Mucosa of stomach (tissue), 1 donor: Measurements from ENCODE around the gene RRAS2.

ENCODE experiments used
- H3K27me3 ChIP-seq: one replicate; pipeline ENCODE4 v1.7.0; 2013; ENCODE audit warnings: mild to moderate bottlenecking, low read length; ENCODE audit not compliant: control insufficient read depth, insufficient read depth
- H3K36me3 ChIP-seq: one replicate; pipeline ENCODE4 v1.7.0; 2013; ENCODE audit warnings: low read length; ENCODE audit not compliant: control insufficient read depth, insufficient read depth
- H3K4me1 ChIP-seq: one replicate; pipeline ENCODE4 v1.7.0; 2013; ENCODE audit warnings: mild to moderate bottlenecking, low read length; ENCODE audit not compliant: control insufficient read depth, insufficient read depth
- H3K4me3 ChIP-seq: one replicate; pipeline ENCODE4 v1.7.0; 2013; ENCODE audit warnings: low read length
- H3K9ac ChIP-seq: one replicate; pipeline ENCODE4 v1.7.0; 2013; ENCODE audit warnings: mild to moderate bottlenecking, low read length, moderate library complexity
- H3K9me3 ChIP-seq: one replicate; pipeline ENCODE4 v1.7.0; 2013; ENCODE audit warnings: mild to moderate bottlenecking, low read length, moderate library complexity; ENCODE audit not compliant: control insufficient read depth
- donor health status: Pancreatic carcinoma.

The RRAS2 gene

DNA sequence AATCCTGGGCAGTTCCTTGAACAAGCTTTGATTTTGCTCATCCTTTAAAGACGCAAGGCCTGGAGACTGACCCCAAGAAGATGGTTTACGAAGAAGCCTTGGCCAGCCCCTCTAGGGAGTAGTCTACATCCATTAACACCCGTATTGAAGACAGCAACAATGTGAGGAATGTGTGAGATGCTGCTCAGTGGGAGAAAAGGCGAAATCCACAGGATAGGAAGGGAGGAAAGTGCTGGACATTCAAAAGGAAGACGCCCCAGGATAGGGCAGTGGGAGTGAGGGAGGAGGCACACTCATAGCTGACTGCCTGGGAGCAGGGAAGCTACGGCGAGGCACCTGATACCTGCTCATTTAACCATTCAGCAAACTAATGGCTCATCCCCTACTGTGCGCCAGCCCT is 114.1 kb downstream of the RRAS2 start:
- no peaks in the 10 kb centered on the region for H3K27me3 ChIP-seq
- no peaks in the 10 kb centered on the region for H3K9me3 ChIP-seq
- H3K9ac ChIP-seq, result no peak overlapping the region
- no peak overlapping the region for H3K4me3 ChIP-seq
- H3K36me3 ChIP-seq, result no peaks in the 10 kb centered on the region
- H3K4me1 ChIP-seq, result no peaks in the 10 kb centered on the region

DNA sequence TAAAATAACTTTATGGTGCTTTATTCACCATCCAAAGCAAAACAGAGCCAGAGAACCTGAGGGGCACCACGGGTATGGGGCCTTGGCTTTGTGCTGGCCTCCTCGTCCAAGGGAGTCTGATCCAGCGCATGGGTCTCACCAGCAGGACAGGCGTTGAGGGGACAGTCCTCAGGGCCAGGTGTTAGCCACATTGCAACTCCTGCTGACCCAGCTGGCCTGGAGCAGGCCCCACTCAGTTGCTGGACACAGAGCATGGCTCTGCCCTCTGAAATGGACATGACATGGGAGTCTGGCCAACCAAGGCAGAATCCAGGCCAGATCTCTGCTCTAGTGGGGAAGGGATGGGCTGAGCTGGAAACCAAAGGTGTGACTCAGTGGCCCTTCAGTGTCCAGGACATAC is 116.2 kb downstream of the RRAS2 start:
- Histone ChIP-seq H3K4me1 (no peaks in the 10 kb centered on the region), H3K9me3 (no peaks in the 10 kb centered on the region), H3K9ac (no peak overlapping the region), H3K27me3 (no peaks in the 10 kb centered on the region), H3K36me3 (no peaks in the 10 kb centered on the region), H3K4me3 (no peak overlapping the region)

DNA sequence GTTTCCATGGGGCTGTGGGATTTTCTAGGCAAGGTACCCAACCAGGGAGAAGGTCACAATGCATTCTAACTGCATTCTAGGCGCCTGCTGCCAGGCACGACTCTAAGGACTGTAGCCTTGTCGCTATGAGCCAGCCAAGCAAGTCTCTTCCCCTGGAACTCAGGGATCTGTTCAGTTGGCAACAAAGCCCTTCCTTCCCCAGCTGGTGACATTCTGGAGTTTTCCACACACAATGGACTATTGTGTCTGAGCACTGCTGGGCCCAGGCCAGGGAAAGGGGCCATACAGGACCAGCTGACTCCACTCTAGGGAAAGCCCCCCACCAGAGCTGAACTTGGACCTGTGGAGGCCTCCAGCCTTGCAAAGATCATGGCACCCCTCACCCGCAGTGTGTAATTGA is 116.8 kb downstream of the RRAS2 start:
- H3K4me3 ChIP-seq, result no peak overlapping the region
- no peaks in the 10 kb centered on the region for H3K9me3 ChIP-seq
- no peaks in the 10 kb centered on the region for H3K36me3 ChIP-seq
- H3K27me3 ChIP-seq, result no peaks in the 10 kb centered on the region
- H3K9ac ChIP-seq, result no peak overlapping the region
- no peaks in the 10 kb centered on the region for H3K4me1 ChIP-seq

- Histone ChIP-seq H3K27me3 (no peaks in the 10 kb centered on the region), H3K36me3 (no peaks in the 10 kb centered on the region), H3K4me3 (no peak overlapping the region), H3K9ac (no peak overlapping the region), H3K4me1 (no peaks in the 10 kb centered on the region), H3K9me3 (no peaks in the 10 kb centered on the region)
Measured at GRCh38 chr11:14240951-14241350, 118.0 kb downstream of the RRAS2 start.

DNA sequence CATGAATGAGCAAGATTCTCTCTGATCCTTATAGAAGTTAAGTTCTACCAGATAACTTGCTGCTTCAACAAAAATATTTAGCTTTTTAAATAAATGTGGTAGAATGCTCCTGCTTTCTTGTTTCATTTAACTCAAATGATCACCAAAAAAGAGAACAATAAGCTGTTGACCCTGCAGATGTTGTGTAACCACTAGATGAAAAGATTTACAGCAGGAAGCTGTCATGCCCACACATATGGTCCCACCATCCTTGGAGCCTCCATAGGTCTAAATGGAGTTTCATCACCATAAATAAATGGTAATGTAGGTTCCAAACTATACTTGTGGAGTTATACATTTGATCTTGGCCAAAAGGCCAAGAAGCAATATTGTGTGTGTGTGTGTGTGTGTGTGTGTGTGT is 118.8 kb downstream of the RRAS2 start:
- H3K4me3 ChIP-seq, result no peak overlapping the region
- H3K9ac ChIP-seq, result no peak overlapping the region
- no peaks in the 10 kb centered on the region for H3K9me3 ChIP-seq
- no peaks in the 10 kb centered on the region for H3K4me1 ChIP-seq
- peaks cover 2% of the 10 kb centered on the region for H3K27me3 ChIP-seq
- H3K36me3 ChIP-seq, result no peaks in the 10 kb centered on the region

DNA sequence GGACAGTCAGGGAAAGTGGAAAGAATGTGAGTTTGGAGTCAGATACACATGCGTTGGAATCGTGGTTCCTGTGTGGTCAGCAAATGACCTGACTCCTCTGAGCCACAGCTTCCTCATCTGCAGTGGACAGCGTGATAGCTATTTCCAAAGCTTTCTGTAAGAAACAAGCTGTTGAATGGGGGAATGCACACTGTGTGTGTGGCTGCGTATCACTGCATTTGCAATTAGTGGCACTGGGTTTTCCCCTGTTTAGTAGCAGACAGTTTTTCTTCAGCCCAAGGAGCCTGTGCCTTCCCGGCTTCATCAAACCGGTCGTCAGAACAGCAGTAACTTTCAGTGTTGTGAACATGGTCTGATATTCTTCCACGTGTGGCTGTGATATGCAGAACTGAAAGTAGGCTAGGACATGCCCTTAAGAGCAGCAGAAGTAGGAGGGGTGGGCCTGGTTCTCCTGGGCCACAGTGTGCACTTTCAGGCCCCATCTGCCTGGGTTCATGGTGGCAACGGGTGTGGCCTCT is 121.5 kb downstream of the RRAS2 start:
- Histone ChIP-seq H3K9me3 (no peaks in the 10 kb centered on the region), H3K9ac (no peak overlapping the region), H3K36me3 (no peaks in the 10 kb centered on the region), H3K4me1 (no peaks in the 10 kb centered on the region), H3K27me3 (peaks cover 6% of the 10 kb centered on the region), H3K4me3 (no peak overlapping the region)

DNA sequence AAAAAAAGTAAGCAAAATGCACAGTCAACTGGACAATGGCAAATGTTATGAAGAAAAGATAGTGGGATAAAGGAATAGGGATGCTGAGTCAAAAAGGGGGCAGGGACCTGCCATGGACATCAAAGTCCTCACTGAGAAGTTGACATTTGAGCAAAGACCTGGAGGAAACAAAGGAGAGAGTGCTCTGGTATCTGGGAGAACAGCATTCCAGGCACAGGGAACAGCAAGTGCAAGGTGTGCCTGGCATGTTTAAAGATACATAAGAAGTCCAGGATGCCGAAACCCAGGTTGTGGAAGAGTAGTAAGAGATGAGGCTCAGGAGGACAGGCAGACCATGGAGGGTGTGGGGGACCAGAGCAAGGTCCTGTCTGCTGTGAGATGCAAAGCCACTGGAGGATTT is 123.3 kb downstream of the RRAS2 start:
- no peak overlapping the region for H3K4me3 ChIP-seq
- no peaks in the 10 kb centered on the region for H3K9me3 ChIP-seq
- no peaks in the 10 kb centered on the region for H3K4me1 ChIP-seq
- no peaks in the 10 kb centered on the region for H3K36me3 ChIP-seq
- H3K27me3 ChIP-seq, result peaks cover 6% of the 10 kb centered on the region
- no peak overlapping the region for H3K9ac ChIP-seq

DNA sequence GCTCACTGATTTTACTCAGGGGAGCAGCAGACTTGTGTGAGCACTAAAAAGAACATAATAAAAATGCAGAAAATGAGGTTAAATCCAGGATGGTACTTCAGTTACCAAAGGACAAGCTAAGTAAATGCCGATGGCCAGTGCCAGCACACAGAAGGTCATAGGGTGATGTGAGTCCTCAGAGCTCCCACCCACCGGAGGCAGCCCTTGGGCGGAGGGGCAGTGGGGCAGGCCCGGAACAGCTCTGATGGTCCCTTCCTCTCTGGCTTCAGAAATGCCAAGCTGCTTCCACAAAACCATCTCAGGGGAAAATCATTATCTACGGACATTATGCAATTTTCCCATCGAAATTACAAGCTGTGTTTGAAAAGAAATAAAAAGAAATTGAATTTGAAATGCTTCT is 124.5 kb downstream of the RRAS2 start:
- H3K9me3 ChIP-seq, result no peaks in the 10 kb centered on the region
- no peaks in the 10 kb centered on the region for H3K36me3 ChIP-seq
- no peak overlapping the region for H3K4me3 ChIP-seq
- peaks cover 11% of the 10 kb centered on the region for H3K27me3 ChIP-seq
- H3K4me1 ChIP-seq, result no peaks in the 10 kb centered on the region
- no peak overlapping the region for H3K9ac ChIP-seq

DNA sequence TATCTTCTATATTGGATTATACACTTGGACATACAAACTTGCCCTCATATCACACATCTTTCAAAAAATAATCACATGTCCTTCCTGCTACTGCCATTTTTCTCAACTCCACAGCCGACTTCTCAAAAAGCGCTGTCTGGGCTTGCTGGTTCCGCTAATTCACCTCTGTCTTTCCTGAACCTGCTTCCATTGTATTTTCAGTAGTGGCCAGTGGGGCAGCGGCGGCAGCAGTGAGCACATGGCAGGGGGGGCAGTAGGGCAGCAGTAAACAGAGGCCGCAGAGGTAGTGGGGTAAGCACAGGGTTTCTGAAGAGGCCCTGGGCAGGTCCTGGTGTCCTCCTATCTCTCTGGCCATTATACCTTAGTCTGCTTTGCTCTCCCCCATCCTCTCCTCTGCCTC is 126.3 kb downstream of the RRAS2 start:
- Histone ChIP-seq H3K4me3 (no peak overlapping the region), H3K27me3 (peaks cover 11% of the 10 kb centered on the region), H3K9ac (no peak overlapping the region), H3K36me3 (no peaks in the 10 kb centered on the region), H3K4me1 (no peaks in the 10 kb centered on the region), H3K9me3 (no peaks in the 10 kb centered on the region)

DNA sequence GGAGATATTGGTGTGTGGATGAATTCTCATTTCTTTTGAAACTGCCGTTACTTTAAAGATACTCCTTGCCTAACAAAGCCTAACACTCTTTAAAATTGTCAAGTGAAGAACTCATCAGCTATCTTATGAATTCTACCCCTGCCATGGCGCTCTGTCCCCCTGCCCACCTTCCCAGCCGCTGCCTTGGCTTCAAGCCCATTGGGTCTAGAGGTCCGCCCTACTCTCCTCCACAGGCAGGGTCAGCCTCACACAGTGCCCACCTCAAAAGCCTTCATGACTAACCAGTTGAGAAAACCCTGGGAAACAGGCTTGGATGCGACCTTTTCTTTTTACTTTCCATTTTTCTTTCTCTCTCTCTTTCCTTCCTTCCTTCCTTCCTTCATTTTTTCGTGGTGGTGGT is 128.6 kb downstream of the RRAS2 start:
- no peak overlapping the region for H3K9ac ChIP-seq
- H3K4me3 ChIP-seq, result no peak overlapping the region

GRCh38 chr11:14229472-14229871 is 129.5 kb downstream of the RRAS2 start:
- Histone ChIP-seq H3K4me1 (no peaks in the 10 kb centered on the region), H3K4me3 (no peak overlapping the region), H3K36me3 (no peaks in the 10 kb centered on the region), H3K9me3 (no peaks in the 10 kb centered on the region), H3K27me3 (peaks cover 5% of the 10 kb centered on the region), H3K9ac (no peak overlapping the region)

More for the DNA sequence above, 128.6 kb downstream of the RRAS2 start:
- Histone ChIP-seq H3K9me3 (no peaks in the 10 kb centered on the region), H3K27me3 (peaks cover 11% of the 10 kb centered on the region), H3K36me3 (no peaks in the 10 kb centered on the region), H3K4me1 (no peaks in the 10 kb centered on the region)

GRCh38 chr11:14228356-14228755 is 130.6 kb downstream of the RRAS2 start:
- Histone ChIP-seq H3K4me3 (no peak overlapping the region), H3K36me3 (no peaks in the 10 kb centered on the region), H3K27me3 (peaks cover 5% of the 10 kb centered on the region), H3K4me1 (no peaks in the 10 kb centered on the region), H3K9me3 (no peaks in the 10 kb centered on the region), H3K9ac (no peak overlapping the region)
